Measurements from ENCODE around the gene MAN2B2. TPM values are rescaled to one million over a fixed set of nuclear protein-coding genes. Genes with fewer than 3 reads are reported as not detected.

Gene MAN2B2
- total and polyA plus RNA-seq, 7 donors, result 3.0 to 24.3 (median 18.7) TPM

GRCh38 chr4:6582889-6583490, 8.0 kb downstream of the MAN2B2 start:
- 94 to 95% methylated on average over 4 of the region's 4 CpGs for WGBS, 2 donors
- Histone ChIP-seq H3K27ac (no peak overlapping the region), H3K27me3 (no peaks in the 10 kb centered on the region), H3K36me3 (peaks cover 6 to 61% (median 26%) of the 10 kb centered on the region in 4 donors), H3K4me1 (no peaks in the 10 kb centered on the region), H3K4me3 (no peak overlapping the region), H3K9me3 (no peaks in the 10 kb centered on the region)
- DNase-seq, result no peak
- intact Hi-C loops (cut with DNase I), result no loop called here
- TF ChIP-seq POLR2A (IDR thresholded peaks at IDR 0.05) (no peak), EP300 (IDR thresholded peaks at IDR 0.05) (no peak), POLR2AphosphoS5 (IDR thresholded peaks at IDR 0.05) (no peak), CTCF (IDR thresholded peaks at IDR 0.05) (no peak)

DNA sequence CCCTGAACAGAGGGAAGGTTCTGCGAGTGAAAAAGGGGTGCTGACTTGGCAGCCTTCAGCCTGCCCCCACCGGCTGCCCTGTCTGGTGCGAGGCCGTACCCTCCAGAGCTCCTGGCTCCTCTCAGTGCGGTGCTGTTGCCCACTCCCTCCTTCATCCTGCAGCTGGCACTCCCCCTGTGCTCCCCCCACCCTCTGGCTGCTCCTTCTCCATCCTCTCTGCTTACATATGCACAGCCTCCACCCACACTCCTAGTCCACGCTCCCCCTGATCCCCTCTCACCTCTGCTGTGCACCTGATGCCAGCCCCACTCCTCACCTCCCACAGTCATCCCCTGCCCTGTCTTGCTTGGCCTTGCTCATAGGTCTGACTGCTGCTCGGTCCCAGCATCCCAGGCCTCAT, 9.9 kb downstream of the MAN2B2 start:
- no peak overlapping the region for H3K4me3 ChIP-seq
- intact Hi-C loops (cut with DNase I), result no loop called here
- TF ChIP-seq POLR2AphosphoS5 (IDR thresholded peaks at IDR 0.05), result no peak
- TF ChIP-seq POLR2A (IDR thresholded peaks at IDR 0.05), result no peak
- no peak for TF ChIP-seq CTCF (IDR thresholded peaks at IDR 0.05)
- no peak for TF ChIP-seq EP300 (IDR thresholded peaks at IDR 0.05)
- H3K9me3 ChIP-seq, result no peaks in the 10 kb centered on the region
- peaks cover 0 to 60% (median 12%) of the 10 kb centered on the region in 4 donors for H3K36me3 ChIP-seq
- DNase-seq, result no peak
- H3K27ac ChIP-seq, result no peak overlapping the region
- no peaks in the 10 kb centered on the region for H3K27me3 ChIP-seq
- WGBS, 2 donors, result 96% methylated on average over 7 of the region's 7 CpGs
- no peaks in the 10 kb centered on the region for H3K4me1 ChIP-seq

DNA sequence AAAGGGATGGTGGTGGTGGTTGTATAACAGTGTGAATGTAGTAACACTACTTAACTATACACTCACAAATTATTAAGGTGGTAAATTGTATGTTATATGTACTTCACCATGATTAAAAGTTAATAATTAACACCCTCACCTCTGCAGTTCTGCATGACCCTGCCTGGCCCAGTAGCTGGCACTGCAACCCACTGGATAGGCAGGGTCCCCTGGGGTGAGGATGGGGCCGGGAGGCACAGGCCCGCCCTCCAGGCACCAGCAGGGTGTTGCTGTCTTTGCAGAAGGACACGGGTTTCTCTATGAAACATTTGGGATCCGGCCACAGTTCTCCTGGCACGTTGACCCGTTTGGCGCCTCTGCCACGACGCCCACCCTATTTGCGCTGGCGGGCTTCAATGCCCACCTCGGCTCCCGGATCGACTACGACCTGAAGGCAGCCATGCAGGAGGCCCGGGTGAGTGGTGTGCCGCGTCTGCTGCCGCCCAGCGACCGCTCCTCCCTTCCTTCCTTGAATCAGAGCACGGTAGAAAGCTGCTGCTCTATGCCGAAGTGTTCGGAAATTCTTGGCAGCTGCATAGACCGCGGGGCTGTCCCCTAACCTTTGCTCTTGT, 11.8 kb downstream of the MAN2B2 start:
- peaks cover 0 to 45% (median 4%) of the 10 kb centered on the region in 4 donors for H3K36me3 ChIP-seq
- TF ChIP-seq EP300 (IDR thresholded peaks at IDR 0.05) (no peak), POLR2A (IDR thresholded peaks at IDR 0.05) (no peak), CTCF (IDR thresholded peaks at IDR 0.05) (no peak), POLR2AphosphoS5 (IDR thresholded peaks at IDR 0.05) (no peak)
- no peak for DNase-seq
- no peaks in the 10 kb centered on the region for H3K27me3 ChIP-seq
- H3K27ac ChIP-seq, result no peak overlapping the region
- intact Hi-C loops (cut with DNase I), result no loop called here
- H3K9me3 ChIP-seq, result no peaks in the 10 kb centered on the region
- H3K4me1 ChIP-seq, result no peaks in the 10 kb centered on the region
- 91 to 93% methylated on average over 26 of the region's 26 CpGs for WGBS, 2 donors
- no peak overlapping the region for H3K4me3 ChIP-seq

- no peak for DNase-seq
- 96 to 99% methylated on average over 4 of the region's 4 CpGs for WGBS, 2 donors
- Histone ChIP-seq H3K27ac (no peak overlapping the region), H3K36me3 (peaks cover 0 to 48% (median 5%) of the 10 kb centered on the region in 4 donors), H3K27me3 (no peaks in the 10 kb centered on the region), H3K4me1 (no peaks in the 10 kb centered on the region), H3K4me3 (no peak overlapping the region), H3K9me3 (no peaks in the 10 kb centered on the region)
- intact Hi-C loops (cut with DNase I), result no loop called here
- TF ChIP-seq POLR2AphosphoS5 (IDR thresholded peaks at IDR 0.05) (no peak), EP300 (IDR thresholded peaks at IDR 0.05) (no peak), POLR2A (IDR thresholded peaks at IDR 0.05) (no peak), CTCF (IDR thresholded peaks at IDR 0.05) (no peak)
Measured at GRCh38 chr4:6589444-6589843, 14.5 kb downstream of the MAN2B2 start.

All from sigmoid colon (tissue), 7 donors.